ENCODE results near the gene SGIP1.

- TF ChIP-seq POLR2A (IDR thresholded peaks at IDR 0.05; ENCODE audit: low read depth, low read length) = no peak
- TF ChIP-seq CTCF (conservative IDR thresholded peaks at IDR 0.05; ENCODE audit: low read depth, low read length) = no peak
- no peak for TF ChIP-seq USF2 (IDR thresholded peaks at IDR 0.05; ENCODE audit: low read depth, low read length)
- TF ChIP-seq CEBPB (IDR thresholded peaks at IDR 0.05; ENCODE audit: low read depth, low read length) = no peak
- no peak for TF ChIP-seq FOS (IDR thresholded peaks at IDR 0.05; ENCODE audit: low read depth, low read length)
- TF ChIP-seq CHD1 (IDR thresholded peaks at IDR 0.05; ENCODE audit: low read depth, low read length) = no peak
- no peak for TF ChIP-seq BHLHE40 (IDR thresholded peaks at IDR 0.05; ENCODE audit: low read depth, low read length)
- no peak for TF ChIP-seq RFX5 (IDR thresholded peaks at IDR 0.05; ENCODE audit: low read depth, low read length)
- TF ChIP-seq MAFK (IDR thresholded peaks at IDR 0.05; ENCODE audit: low read depth, low read length) = no peak
- no peak for TF ChIP-seq MXI1 (IDR thresholded peaks at IDR 0.05; ENCODE audit: borderline replicate concordance, low read depth, low read length)
- no peak for TF ChIP-seq MAZ (IDR thresholded peaks at IDR 0.05; ENCODE audit: borderline replicate concordance, low read depth, low read length)
- TF ChIP-seq ELK1 (IDR thresholded peaks at IDR 0.05; ENCODE audit: borderline replicate concordance, low read depth, low read length) = no peak
- no peak for TF ChIP-seq RAD21 (IDR thresholded peaks at IDR 0.05; ENCODE audit: low read length)
- no peak for TF ChIP-seq RCOR1 (IDR thresholded peaks at IDR 0.05; ENCODE audit: insufficient replicate concordance, low read length)
Observed at GRCh38 chr1:66589326-66589725, 55.4 kb downstream of the SGIP1 start.

Measured in IMR-90 (cell line).